Adrenal gland (tissue), 5 donors: ENCODE measurements around the gene SUSD6.

Experiments
- CTCF ChIP-seq, 6 experiments: fragments of 450-650 bp in 4 of 6; fragments of 200-600 bp in 2 of 6; sonication (generic) in 1 of 6; IDR thresholded peaks; 1 replicate in 5 of 6; 2 replicates in 1 of 6; pipeline versions ENCODE4 v1.5.1 to v1.8.0; 2016 to 2021; ENCODE audit warnings: antibody characterized with exemption in 6 of 6, mild to moderate bottlenecking in 2 of 6, moderate library complexity in 1 of 6
- POLR2A ChIP-seq, 2 donors: fragments of 450-650 bp; IDR thresholded peaks; one replicate each; pipeline ENCODE4 v1.6.1; 2017; ENCODE audit warnings: antibody characterized with exemption in 2 of 2, mild to moderate bottlenecking in 2 of 2, moderate library complexity in 1 of 2
- donor health status: DM: no; HTN: no; CAD: no.

- TF ChIP-seq CTCF (IDR thresholded peaks at IDR 0.05): no peak
- no peak for TF ChIP-seq POLR2A (IDR thresholded peaks at IDR 0.05)
Observed at GRCh38 chr14:69657950-69658355, 46.6 kb downstream of the SUSD6 start.
